Measurements from ENCODE around the gene PRKG1. TPM values are rescaled to one million over a fixed set of nuclear protein-coding genes. Genes with fewer than 3 reads are reported as not detected.

The PRKG1 gene
- total and polyA plus RNA-seq, 2 experiments from 2014 or later: 18.2 to 21.1 TPM

DNA sequence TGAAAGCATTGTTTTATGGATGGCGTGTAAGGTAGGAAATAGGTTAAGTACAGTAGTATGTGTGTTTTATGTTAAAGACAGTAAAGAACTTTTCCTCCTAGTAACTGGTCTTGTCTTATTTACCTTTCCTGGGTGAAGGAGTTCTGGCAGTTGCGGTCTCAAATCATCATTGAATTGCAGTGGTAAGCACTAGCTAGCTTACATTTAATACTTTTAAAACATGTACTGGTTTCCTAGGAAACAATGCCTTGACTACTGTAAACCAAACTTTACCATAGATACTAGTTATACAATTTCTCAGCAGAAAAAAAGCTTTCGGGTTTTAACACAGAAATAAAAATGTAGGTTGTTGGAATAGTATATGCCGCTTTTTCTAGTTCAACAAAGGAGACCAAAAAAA is 37.7 kb downstream of the PRKG1 start:
- H3K36me3 Mint-ChIP-seq (ENCODE audit: low read depth): peaks cover 3% of the 10 kb centered on the region; the same call in 1 of the 3 replicates
- Histone ChIP-seq H3K4me1 (ENCODE audit: insufficient read depth) (peaks cover 18% of the 10 kb centered on the region), H3K27ac (ENCODE audit: low read depth) (no peak overlapping the region), H2AFZ (no peak overlapping the region), H3K79me2 (replicated peaks; ENCODE audit: insufficient read depth) (no peaks in the 10 kb centered on the region), H3F3A (replicated peaks; ENCODE audit: low read depth) (no peaks in the 10 kb centered on the region), H3K36me3 (ENCODE audit: insufficient read depth) (no peaks in the 10 kb centered on the region), H3K4me2 (no peak overlapping the region), H4K20me1 (replicated peaks; ENCODE audit: insufficient read depth) (no peaks in the 10 kb centered on the region), H3K9me2 (ENCODE audit: insufficient read depth) (no peaks in the 10 kb centered on the region), H3K4me3 (no peak overlapping the region), H3K27me3 (ENCODE audit: insufficient read depth) (no peaks in the 10 kb centered on the region)
- no peak overlapping the region for H3K4me3 Mint-ChIP-seq
- H3K27ac Mint-ChIP-seq: no peak overlapping the region
- DNase-seq (ENCODE audit: low spot score) (no peak), ATAC-seq (no peak)
- no peaks in the 10 kb centered on the region for H3K27me3 Mint-ChIP-seq (ENCODE audit: insufficient read depth, low read depth, poor library complexity)
- H3K4me1 Mint-ChIP-seq: peaks cover 33% of the 10 kb centered on the region
- no peak for TF ChIP-seq ZNF114 (CRISPR knock-in tag; IDR thresholded peaks at IDR 0.05)
- H3K9me3 Mint-ChIP-seq: no peaks in the 10 kb centered on the region

DNA sequence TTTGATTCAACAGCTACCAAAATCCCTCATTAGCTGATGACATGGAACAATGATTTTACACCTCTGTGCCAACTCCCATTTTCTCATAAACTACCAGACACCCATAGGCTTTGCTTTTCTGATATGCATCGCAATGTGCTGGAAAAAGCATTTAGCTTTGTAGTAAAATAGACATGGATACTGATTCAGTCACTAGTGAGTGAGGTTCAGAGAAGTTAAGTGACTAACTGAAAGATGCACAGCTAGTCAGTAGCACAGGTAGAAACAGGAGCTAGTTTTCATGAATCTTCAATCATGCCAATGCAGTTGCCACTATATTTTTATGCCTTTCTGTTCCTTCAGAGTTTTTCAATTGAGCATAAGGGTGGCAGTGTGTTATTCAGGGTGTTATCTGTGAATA is 38.7 kb downstream of the PRKG1 start:
- Histone ChIP-seq H2AFZ (no peak overlapping the region), H3K27me3 (ENCODE audit: insufficient read depth) (no peaks in the 10 kb centered on the region), H3K79me2 (replicated peaks; ENCODE audit: insufficient read depth) (no peaks in the 10 kb centered on the region), H4K20me1 (replicated peaks; ENCODE audit: insufficient read depth) (no peaks in the 10 kb centered on the region), H3K27ac (ENCODE audit: low read depth) (no peak overlapping the region), H3K4me2 (no peak overlapping the region), H3K9me2 (ENCODE audit: insufficient read depth) (no peaks in the 10 kb centered on the region), H3F3A (replicated peaks; ENCODE audit: low read depth) (no peaks in the 10 kb centered on the region), H3K4me3 (no peak overlapping the region), H3K4me1 (ENCODE audit: insufficient read depth) (peaks cover 18% of the 10 kb centered on the region), H3K36me3 (ENCODE audit: insufficient read depth) (no peaks in the 10 kb centered on the region)
- Mint-ChIP-seq H3K27ac (no peak overlapping the region), H3K27me3 (ENCODE audit: insufficient read depth, low read depth, poor library complexity) (no peaks in the 10 kb centered on the region), H3K4me1 (peaks cover 38% of the 10 kb centered on the region), H3K36me3 (ENCODE audit: low read depth) (peaks cover 3% of the 10 kb centered on the region; the same call in 1 of the 3 replicates), H3K4me3 (no peak overlapping the region), H3K9me3 (no peaks in the 10 kb centered on the region)
- DNase-seq (ENCODE audit: low spot score) (no peak), ATAC-seq (no peak)
- TF ChIP-seq JUNB (IDR thresholded peaks at IDR 0.05; ENCODE audit: unreplicated experiment) (no peak), STAT1 (IDR thresholded peaks at IDR 0.05; ENCODE audit: unreplicated experiment) (no peak), ZNF114 (CRISPR knock-in tag; IDR thresholded peaks at IDR 0.05) (no peak), ZNF331 (CRISPR knock-in tag; IDR thresholded peaks at IDR 0.05; ENCODE audit: low read depth) (no peak), EZH2phosphoT487 (IDR thresholded peaks at IDR 0.05; ENCODE audit: unreplicated experiment) (no peak), NANOG (IDR thresholded peaks at IDR 0.05; ENCODE audit: borderline replicate concordance) (no peak), POLR2AphosphoS5 (IDR thresholded peaks at IDR 0.05; ENCODE audit: low read depth) (no peak), EZH2 (IDR thresholded peaks at IDR 0.05; ENCODE audit: low read depth, unreplicated experiment) (no peak), CREB1 (CRISPR knock-in tag; IDR thresholded peaks at IDR 0.05; ENCODE audit: low read depth) (no peak)
- TF ChIP-seq, protein P1, sequence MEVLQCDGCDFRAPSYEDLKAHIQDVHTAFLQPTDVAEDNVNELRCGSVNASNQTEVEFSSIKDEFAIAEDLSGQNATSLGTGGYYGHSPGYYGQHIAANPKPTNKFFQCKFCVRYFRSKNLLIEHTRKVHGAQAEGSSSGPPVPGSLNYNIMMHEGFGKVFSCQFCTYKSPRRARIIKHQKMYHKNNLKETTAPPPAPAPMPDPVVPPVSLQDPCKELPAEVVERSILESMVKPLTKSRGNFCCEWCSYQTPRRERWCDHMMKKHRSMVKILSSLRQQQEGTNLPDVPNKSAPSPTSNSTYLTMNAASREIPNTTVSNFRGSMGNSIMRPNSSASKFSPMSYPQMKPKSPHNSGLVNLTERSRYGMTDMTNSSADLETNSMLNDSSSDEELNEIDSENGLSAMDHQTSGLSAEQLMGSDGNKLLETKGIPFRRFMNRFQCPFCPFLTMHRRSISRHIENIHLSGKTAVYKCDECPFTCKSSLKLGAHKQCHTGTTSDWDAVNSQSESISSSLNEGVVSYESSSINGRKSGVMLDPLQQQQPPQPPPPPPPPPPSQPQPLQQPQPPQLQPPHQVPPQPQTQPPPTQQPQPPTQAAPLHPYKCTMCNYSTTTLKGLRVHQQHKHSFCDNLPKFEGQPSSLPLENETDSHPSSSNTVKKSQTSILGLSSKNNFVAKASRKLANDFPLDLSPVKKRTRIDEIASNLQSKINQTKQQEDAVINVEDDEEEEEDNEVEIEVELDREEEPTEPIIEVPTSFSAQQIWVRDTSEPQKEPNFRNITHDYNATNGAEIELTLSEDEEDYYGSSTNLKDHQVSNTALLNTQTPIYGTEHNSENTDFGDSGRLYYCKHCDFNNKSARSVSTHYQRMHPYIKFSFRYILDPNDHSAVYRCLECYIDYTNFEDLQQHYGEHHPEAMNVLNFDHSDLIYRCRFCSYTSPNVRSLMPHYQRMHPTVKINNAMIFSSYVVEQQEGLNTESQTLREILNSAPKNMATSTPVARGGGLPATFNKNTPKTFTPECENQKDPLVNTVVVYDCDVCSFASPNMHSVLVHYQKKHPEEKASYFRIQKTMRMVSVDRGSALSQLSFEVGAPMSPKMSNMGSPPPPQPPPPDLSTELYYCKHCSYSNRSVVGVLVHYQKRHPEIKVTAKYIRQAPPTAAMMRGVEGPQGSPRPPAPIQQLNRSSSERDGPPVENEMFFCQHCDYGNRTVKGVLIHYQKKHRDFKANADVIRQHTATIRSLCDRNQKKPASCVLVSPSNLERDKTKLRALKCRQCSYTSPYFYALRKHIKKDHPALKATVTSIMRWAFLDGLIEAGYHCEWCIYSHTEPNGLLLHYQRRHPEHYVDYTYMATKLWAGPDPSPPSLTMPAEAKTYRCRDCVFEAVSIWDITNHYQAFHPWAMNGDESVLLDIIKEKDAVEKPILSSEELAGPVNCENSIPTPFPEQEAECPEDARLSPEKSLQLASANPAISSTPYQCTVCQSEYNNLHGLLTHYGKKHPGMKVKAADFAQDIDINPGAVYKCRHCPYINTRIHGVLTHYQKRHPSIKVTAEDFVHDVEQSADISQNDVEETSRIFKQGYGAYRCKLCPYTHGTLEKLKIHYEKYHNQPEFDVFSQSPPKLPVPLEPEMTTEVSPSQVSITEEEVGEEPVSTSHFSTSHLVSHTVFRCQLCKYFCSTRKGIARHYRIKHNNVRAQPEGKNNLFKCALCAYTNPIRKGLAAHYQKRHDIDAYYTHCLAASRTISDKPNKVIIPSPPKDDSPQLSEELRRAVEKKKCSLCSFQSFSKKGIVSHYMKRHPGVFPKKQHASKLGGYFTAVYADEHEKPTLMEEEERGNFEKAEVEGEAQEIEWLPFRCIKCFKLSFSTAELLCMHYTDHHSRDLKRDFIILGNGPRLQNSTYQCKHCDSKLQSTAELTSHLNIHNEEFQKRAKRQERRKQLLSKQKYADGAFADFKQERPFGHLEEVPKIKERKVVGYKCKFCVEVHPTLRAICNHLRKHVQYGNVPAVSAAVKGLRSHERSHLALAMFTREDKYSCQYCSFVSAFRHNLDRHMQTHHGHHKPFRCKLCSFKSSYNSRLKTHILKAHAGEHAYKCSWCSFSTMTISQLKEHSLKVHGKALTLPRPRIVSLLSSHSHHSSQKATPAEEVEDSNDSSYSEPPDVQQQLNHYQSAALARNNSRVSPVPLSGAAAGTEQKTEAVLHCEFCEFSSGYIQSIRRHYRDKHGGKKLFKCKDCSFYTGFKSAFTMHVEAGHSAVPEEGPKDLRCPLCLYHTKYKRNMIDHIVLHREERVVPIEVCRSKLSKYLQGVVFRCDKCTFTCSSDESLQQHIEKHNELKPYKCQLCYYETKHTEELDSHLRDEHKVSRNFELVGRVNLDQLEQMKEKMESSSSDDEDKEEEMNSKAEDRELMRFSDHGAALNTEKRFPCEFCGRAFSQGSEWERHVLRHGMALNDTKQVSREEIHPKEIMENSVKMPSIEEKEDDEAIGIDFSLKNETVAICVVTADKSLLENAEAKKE (CRISPR knock-in tag; IDR thresholded peaks at IDR 0.05): no peak
- TF ChIP-seq, protein P2, sequence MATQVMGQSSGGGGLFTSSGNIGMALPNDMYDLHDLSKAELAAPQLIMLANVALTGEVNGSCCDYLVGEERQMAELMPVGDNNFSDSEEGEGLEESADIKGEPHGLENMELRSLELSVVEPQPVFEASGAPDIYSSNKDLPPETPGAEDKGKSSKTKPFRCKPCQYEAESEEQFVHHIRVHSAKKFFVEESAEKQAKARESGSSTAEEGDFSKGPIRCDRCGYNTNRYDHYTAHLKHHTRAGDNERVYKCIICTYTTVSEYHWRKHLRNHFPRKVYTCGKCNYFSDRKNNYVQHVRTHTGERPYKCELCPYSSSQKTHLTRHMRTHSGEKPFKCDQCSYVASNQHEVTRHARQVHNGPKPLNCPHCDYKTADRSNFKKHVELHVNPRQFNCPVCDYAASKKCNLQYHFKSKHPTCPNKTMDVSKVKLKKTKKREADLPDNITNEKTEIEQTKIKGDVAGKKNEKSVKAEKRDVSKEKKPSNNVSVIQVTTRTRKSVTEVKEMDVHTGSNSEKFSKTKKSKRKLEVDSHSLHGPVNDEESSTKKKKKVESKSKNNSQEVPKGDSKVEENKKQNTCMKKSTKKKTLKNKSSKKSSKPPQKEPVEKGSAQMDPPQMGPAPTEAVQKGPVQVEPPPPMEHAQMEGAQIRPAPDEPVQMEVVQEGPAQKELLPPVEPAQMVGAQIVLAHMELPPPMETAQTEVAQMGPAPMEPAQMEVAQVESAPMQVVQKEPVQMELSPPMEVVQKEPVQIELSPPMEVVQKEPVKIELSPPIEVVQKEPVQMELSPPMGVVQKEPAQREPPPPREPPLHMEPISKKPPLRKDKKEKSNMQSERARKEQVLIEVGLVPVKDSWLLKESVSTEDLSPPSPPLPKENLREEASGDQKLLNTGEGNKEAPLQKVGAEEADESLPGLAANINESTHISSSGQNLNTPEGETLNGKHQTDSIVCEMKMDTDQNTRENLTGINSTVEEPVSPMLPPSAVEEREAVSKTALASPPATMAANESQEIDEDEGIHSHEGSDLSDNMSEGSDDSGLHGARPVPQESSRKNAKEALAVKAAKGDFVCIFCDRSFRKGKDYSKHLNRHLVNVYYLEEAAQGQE (IDR thresholded peaks at IDR 0.05; ENCODE audit: unreplicated experiment): no peak
- TF ChIP-seq, protein P3, sequence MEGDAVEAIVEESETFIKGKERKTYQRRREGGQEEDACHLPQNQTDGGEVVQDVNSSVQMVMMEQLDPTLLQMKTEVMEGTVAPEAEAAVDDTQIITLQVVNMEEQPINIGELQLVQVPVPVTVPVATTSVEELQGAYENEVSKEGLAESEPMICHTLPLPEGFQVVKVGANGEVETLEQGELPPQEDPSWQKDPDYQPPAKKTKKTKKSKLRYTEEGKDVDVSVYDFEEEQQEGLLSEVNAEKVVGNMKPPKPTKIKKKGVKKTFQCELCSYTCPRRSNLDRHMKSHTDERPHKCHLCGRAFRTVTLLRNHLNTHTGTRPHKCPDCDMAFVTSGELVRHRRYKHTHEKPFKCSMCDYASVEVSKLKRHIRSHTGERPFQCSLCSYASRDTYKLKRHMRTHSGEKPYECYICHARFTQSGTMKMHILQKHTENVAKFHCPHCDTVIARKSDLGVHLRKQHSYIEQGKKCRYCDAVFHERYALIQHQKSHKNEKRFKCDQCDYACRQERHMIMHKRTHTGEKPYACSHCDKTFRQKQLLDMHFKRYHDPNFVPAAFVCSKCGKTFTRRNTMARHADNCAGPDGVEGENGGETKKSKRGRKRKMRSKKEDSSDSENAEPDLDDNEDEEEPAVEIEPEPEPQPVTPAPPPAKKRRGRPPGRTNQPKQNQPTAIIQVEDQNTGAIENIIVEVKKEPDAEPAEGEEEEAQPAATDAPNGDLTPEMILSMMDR (conservative IDR thresholded peaks at IDR 0.05; ENCODE audit: low read depth in 2 of 2): no peak

All from GM23338 (cell line).